CD8-positive, alpha-beta memory T cell (primary cell): ENCODE measurements around the gene SPON1. TPM values are rescaled to one million over a fixed set of nuclear protein-coding genes. Genes with fewer than 3 reads are reported as not detected.
A peak's percentile ranks its signal among the peaks of the same experiment; 100 is the strongest.

Experiments
- CTCF ChIA-PET: fragments of 350-600 bp; sonication (Branson Sonifier 250); formaldehyde crosslinking; loops from one replicate; lab custom pipeline; 2021; ENCODE audit warnings: antibody characterized with exemption; lab: Charles Lee
- POLR2A ChIA-PET: fragments of 350-600 bp; sonication (Branson Sonifier 250); formaldehyde crosslinking; loops from one replicate; lab custom pipeline; 2021; ENCODE audit warnings: antibody characterized with exemption; lab: Charles Lee
- DNase-seq, 5 donors: peaks; one replicate each; pipeline versions ENCODE4 v3.0.0 to v3.0.0-alpha.2; 2020 to 2022; ENCODE audit warnings: mixed read lengths in 1 of 5
- H3K27ac ChIP-seq: one replicate; pipeline ENCODE4 v1.7.0; 2013; ENCODE audit warnings: low read depth, mild to moderate bottlenecking, low read length, moderate library complexity
- H3K27me3 ChIP-seq: 2 replicates; pipeline ENCODE4 v1.7.0; 2013; ENCODE audit warnings: low read length, mild to moderate bottlenecking; ENCODE audit not compliant: insufficient read depth, poor library complexity, severe bottlenecking
- H3K36me3 ChIP-seq: 2 replicates; pipeline ENCODE4 v1.7.0; 2013; ENCODE audit warnings: mild to moderate bottlenecking, low read length, moderate library complexity; ENCODE audit not compliant: insufficient read depth
- H3K4me1 ChIP-seq: 2 replicates; pipeline ENCODE4 v1.7.0; 2013; ENCODE audit warnings: mild to moderate bottlenecking, low read length, moderate library complexity; ENCODE audit not compliant: insufficient read depth
- H3K4me3 ChIP-seq: 2 replicates; pipeline ENCODE4 v1.7.0; 2013; ENCODE audit warnings: mild to moderate bottlenecking, low read length
- H3K9me3 ChIP-seq: 2 replicates; pipeline ENCODE4 v1.7.0; 2013; ENCODE audit warnings: mild to moderate bottlenecking, low read length
- H3K27ac Mint-ChIP-seq, 8 donors: one replicate each; pipeline ENCODE4 v1.8.0; 2020 to 2021; ENCODE audit warnings: mixed read lengths in 8 of 8, mild to moderate bottlenecking in 6 of 8, inconsistent platforms in 3 of 8, moderate library complexity in 3 of 8
- H3K27me3 Mint-ChIP-seq, 2 donors: one replicate each; pipeline ENCODE4 v1.8.0; 2020 to 2021; ENCODE audit warnings: mixed read lengths in 2 of 2, mild to moderate bottlenecking in 1 of 2, moderate library complexity in 1 of 2
- H3K36me3 Mint-ChIP-seq, 3 donors: one replicate each; pipeline ENCODE4 v1.8.0; 2020 to 2021; ENCODE audit warnings: mixed read lengths in 3 of 3, inconsistent platforms in 1 of 3, mild to moderate bottlenecking in 1 of 3
- H3K4me1 Mint-ChIP-seq, 3 donors: one replicate each; pipeline ENCODE4 v1.8.0; 2020 to 2021; ENCODE audit warnings: mixed read lengths in 3 of 3, inconsistent platforms in 1 of 3, mild to moderate bottlenecking in 1 of 3
- H3K4me3 Mint-ChIP-seq, 7 donors: one replicate each; pipeline ENCODE4 v1.8.0; 2020 to 2021; ENCODE audit warnings: mixed read lengths in 7 of 7, mild to moderate bottlenecking in 6 of 7, moderate library complexity in 4 of 7, inconsistent platforms in 2 of 7
- H3K9me3 Mint-ChIP-seq, 5 donors: one replicate each; pipeline ENCODE4 v1.8.0; 2020 to 2022; ENCODE audit warnings: mixed read lengths in 5 of 5, mild to moderate bottlenecking in 3 of 5, moderate library complexity in 2 of 5, inconsistent platforms in 1 of 5
- polyA plus RNA-seq: library from polyadenylated mRNA; unstranded; fragments of 300-500 nt; fragmentation: Illumina TruSeq; gene quantifications from one replicate; pipeline ENCODE4 v1.2.3, GENCODE V29; 2021
- total RNA-seq, 2 experiments: library from RNA; stranded (reverse); gene quantifications; one replicate each; pipeline ENCODE4 v1.2.3, GENCODE V29; 2021

The SPON1 gene
- total and polyA plus RNA-seq, 3 experiments from 2014 or later: 0.81 to 2.0 (median 0.97) TPM

GRCh38 chr11:14304601-14305000 lies 342.1 kb downstream of the SPON1 start:
- H3K27ac ChIP-seq: no peak overlapping the region
- POLR2A ChIA-PET: interaction anchor here (1.2 kb wide), 1 partner anchor 15 kb away, joined by 3 read pairs; no protein-coding TSS in a partner anchor
- Mint-ChIP-seq H3K4me3 (no peak overlapping the region), H3K9me3 (no peaks in the 10 kb centered on the region), H3K4me1 (peaks cover 34 to 38% (median 38%) of the 10 kb centered on the region in 3 donors), H3K36me3 (no peaks in the 10 kb centered on the region), H3K27me3 (no peaks in the 10 kb centered on the region), H3K27ac (no peak overlapping the region)
- no peak for DNase-seq
- H3K4me1 ChIP-seq: peaks cover 18% of the 10 kb centered on the region
- H3K9me3 ChIP-seq: no peaks in the 10 kb centered on the region
- no peaks in the 10 kb centered on the region for H3K36me3 ChIP-seq
- CTCF ChIA-PET: interaction anchor here (1.0 to 12.8 kb wide), 4 partner anchors 114 to 604 kb away, joined by 3 to 159 read pairs (median 4); no protein-coding TSS in a partner anchor
- no peak overlapping the region for H3K4me3 ChIP-seq
- H3K27me3 ChIP-seq: no peaks in the 10 kb centered on the region

GRCh38 chr11:14305649-14306048 lies 343.1 kb downstream of the SPON1 start:
- Mint-ChIP-seq H3K9me3 (no peaks in the 10 kb centered on the region), H3K27ac (peak overlapping the region in 2 of 8 donors; percentile 5 to 44), H3K27me3 (no peaks in the 10 kb centered on the region), H3K4me1 (peaks cover 34 to 38% (median 38%) of the 10 kb centered on the region in 3 donors), H3K4me3 (no peak overlapping the region), H3K36me3 (no peaks in the 10 kb centered on the region)
- peaks cover 15% of the 10 kb centered on the region for H3K4me1 ChIP-seq
- ChIA-PET CTCF (interaction anchor here (12.8 kb wide), 1 partner anchor 150 kb away, joined by 159 read pairs; no protein-coding TSS in a partner anchor), POLR2A (interaction anchor here (0.5 kb wide), 1 partner anchor 23 kb away, joined by 7 read pairs; no protein-coding TSS in a partner anchor)
- no peaks in the 10 kb centered on the region for H3K27me3 ChIP-seq
- H3K36me3 ChIP-seq: no peaks in the 10 kb centered on the region
- DNase-seq: no peak
- H3K27ac ChIP-seq: no peak overlapping the region
- H3K4me3 ChIP-seq: no peak overlapping the region
- no peaks in the 10 kb centered on the region for H3K9me3 ChIP-seq

- H3K36me3 ChIP-seq: no peaks in the 10 kb centered on the region
- CTCF ChIA-PET: interaction anchor here (12.8 kb wide), 1 partner anchor 149 kb away, joined by 159 read pairs; no protein-coding TSS in a partner anchor
- no peaks in the 10 kb centered on the region for H3K27me3 ChIP-seq
- no peak overlapping the region for H3K4me3 ChIP-seq
- no peaks in the 10 kb centered on the region for H3K27me3 Mint-ChIP-seq
- POLR2A ChIA-PET: no interaction called here
- no peak overlapping the region for H3K27ac ChIP-seq
- peaks cover 11% of the 10 kb centered on the region for H3K4me1 ChIP-seq
- no peaks in the 10 kb centered on the region for H3K9me3 ChIP-seq
- DNase-seq: no peak
- no peaks in the 10 kb centered on the region for H3K36me3 Mint-ChIP-seq
- no peaks in the 10 kb centered on the region for H3K9me3 Mint-ChIP-seq
- peaks cover 34 to 38% (median 38%) of the 10 kb centered on the region in 3 donors for H3K4me1 Mint-ChIP-seq
- H3K4me3 Mint-ChIP-seq: peak overlapping the region in 1 of 7 donors; percentile 29
- no peak overlapping the region for H3K27ac Mint-ChIP-seq
Observed at GRCh38 chr11:14306481-14306880, 344.0 kb downstream of the SPON1 start.

GRCh38 chr11:14308114-14308896 lies 345.8 kb downstream of the SPON1 start:
- no peaks in the 10 kb centered on the region for H3K9me3 Mint-ChIP-seq
- CTCF ChIA-PET: interaction anchor here (0.6 to 12.8 kb wide), 12 partner anchors 11 to 584 kb away, joined by 3 to 159 read pairs (median 4); partner anchors contain the start of gene CYP2R1
- POLR2A ChIA-PET: interaction anchor here (0.9 to 1.0 kb wide), 2 partner anchors 9 to 147 kb away, joined by 3 to 4 read pairs; no protein-coding TSS in a partner anchor

GRCh38 chr11:14308897-14309387 lies 346.4 kb downstream of the SPON1 start:
- CTCF ChIA-PET: interaction anchor here (0.6 to 12.8 kb wide), 8 partner anchors 10 to 583 kb away, joined by 3 to 159 read pairs (median 4); partner anchors contain the start of gene CYP2R1
- Mint-ChIP-seq H3K9me3 (no peaks in the 10 kb centered on the region), H3K36me3 (no peaks in the 10 kb centered on the region), H3K27ac (no peak overlapping the region), H3K4me1 (peaks cover 34 to 39% (median 37%) of the 10 kb centered on the region in 3 donors), H3K4me3 (no peak overlapping the region), H3K27me3 (no peaks in the 10 kb centered on the region)
- Histone ChIP-seq H3K4me1 (peaks cover 26% of the 10 kb centered on the region), H3K9me3 (no peaks in the 10 kb centered on the region), H3K4me3 (no peak overlapping the region), H3K27ac (no peak overlapping the region), H3K27me3 (no peaks in the 10 kb centered on the region), H3K36me3 (no peaks in the 10 kb centered on the region)
- DNase-seq: no peak
- POLR2A ChIA-PET: interaction anchor here (0.9 kb wide), 1 partner anchor 146 kb away, joined by 4 read pairs; no protein-coding TSS in a partner anchor

More at GRCh38 chr11:14308114-14308896, 345.8 kb downstream of the SPON1 start:
- no peaks in the 10 kb centered on the region for H3K27me3 Mint-ChIP-seq
- no peaks in the 10 kb centered on the region for H3K27me3 ChIP-seq
- DNase-seq: peak in 2 of 5 donors; percentile 18 to 23
- peaks cover 20% of the 10 kb centered on the region for H3K4me1 ChIP-seq
- no peaks in the 10 kb centered on the region for H3K9me3 ChIP-seq
- H3K36me3 Mint-ChIP-seq: no peaks in the 10 kb centered on the region
- H3K36me3 ChIP-seq: no peaks in the 10 kb centered on the region
- H3K4me3 Mint-ChIP-seq: no peak overlapping the region
- no peak overlapping the region for H3K27ac ChIP-seq
- peaks cover 35 to 39% (median 37%) of the 10 kb centered on the region in 3 donors for H3K4me1 Mint-ChIP-seq
- no peak overlapping the region for H3K4me3 ChIP-seq
- no peak overlapping the region for H3K27ac Mint-ChIP-seq

GRCh38 chr11:14309425-14310192 lies 347.1 kb downstream of the SPON1 start:
- Histone ChIP-seq H3K9me3 (no peaks in the 10 kb centered on the region), H3K27me3 (no peaks in the 10 kb centered on the region), H3K27ac (no peak overlapping the region), H3K36me3 (no peaks in the 10 kb centered on the region), H3K4me3 (no peak overlapping the region), H3K4me1 (peaks cover 30% of the 10 kb centered on the region)
- POLR2A ChIA-PET: no interaction called here
- H3K4me1 Mint-ChIP-seq: peaks cover 35 to 38% (median 36%) of the 10 kb centered on the region in 3 donors
- no peaks in the 10 kb centered on the region for H3K27me3 Mint-ChIP-seq
- no peak overlapping the region for H3K27ac Mint-ChIP-seq
- no peak for DNase-seq
- H3K9me3 Mint-ChIP-seq: no peaks in the 10 kb centered on the region
- no peaks in the 10 kb centered on the region for H3K36me3 Mint-ChIP-seq
- no peak overlapping the region for H3K4me3 Mint-ChIP-seq
- CTCF ChIA-PET: interaction anchor here (2.2 to 12.8 kb wide), 2 partner anchors 9 to 146 kb away, joined by 17 to 159 read pairs; no protein-coding TSS in a partner anchor

GRCh38 chr11:14310679-14311078 lies 348.2 kb downstream of the SPON1 start:
- Mint-ChIP-seq H3K4me1 (peaks cover 39 to 40% (median 39%) of the 10 kb centered on the region in 3 donors), H3K27me3 (no peaks in the 10 kb centered on the region), H3K27ac (no peak overlapping the region), H3K9me3 (no peaks in the 10 kb centered on the region), H3K36me3 (peaks cover 0 to 2% (median 0%) of the 10 kb centered on the region in 3 donors), H3K4me3 (no peak overlapping the region)
- ChIA-PET CTCF (interaction anchor here (2.0 kb wide), 1 partner anchor 10 kb away, joined by 4 read pairs; no protein-coding TSS in a partner anchor), POLR2A (no interaction called here)
- Histone ChIP-seq H3K27ac (no peak overlapping the region), H3K27me3 (no peaks in the 10 kb centered on the region), H3K4me3 (no peak overlapping the region), H3K9me3 (no peaks in the 10 kb centered on the region), H3K4me1 (peaks cover 30% of the 10 kb centered on the region), H3K36me3 (no peaks in the 10 kb centered on the region)
- no peak for DNase-seq
